HG03135 (cell line): Measurements from ENCODE around the gene DAPK1.

Source experiments
- ATAC-seq: cut with Tn5 transposase; IDR thresholded peaks from one replicate; pipeline ENCODE4 v1.9.1; 2021; ENCODE audit warnings: mild to moderate bottlenecking, moderate library complexity; ENCODE audit not compliant: unreplicated experiment

The DAPK1 gene

DNA sequence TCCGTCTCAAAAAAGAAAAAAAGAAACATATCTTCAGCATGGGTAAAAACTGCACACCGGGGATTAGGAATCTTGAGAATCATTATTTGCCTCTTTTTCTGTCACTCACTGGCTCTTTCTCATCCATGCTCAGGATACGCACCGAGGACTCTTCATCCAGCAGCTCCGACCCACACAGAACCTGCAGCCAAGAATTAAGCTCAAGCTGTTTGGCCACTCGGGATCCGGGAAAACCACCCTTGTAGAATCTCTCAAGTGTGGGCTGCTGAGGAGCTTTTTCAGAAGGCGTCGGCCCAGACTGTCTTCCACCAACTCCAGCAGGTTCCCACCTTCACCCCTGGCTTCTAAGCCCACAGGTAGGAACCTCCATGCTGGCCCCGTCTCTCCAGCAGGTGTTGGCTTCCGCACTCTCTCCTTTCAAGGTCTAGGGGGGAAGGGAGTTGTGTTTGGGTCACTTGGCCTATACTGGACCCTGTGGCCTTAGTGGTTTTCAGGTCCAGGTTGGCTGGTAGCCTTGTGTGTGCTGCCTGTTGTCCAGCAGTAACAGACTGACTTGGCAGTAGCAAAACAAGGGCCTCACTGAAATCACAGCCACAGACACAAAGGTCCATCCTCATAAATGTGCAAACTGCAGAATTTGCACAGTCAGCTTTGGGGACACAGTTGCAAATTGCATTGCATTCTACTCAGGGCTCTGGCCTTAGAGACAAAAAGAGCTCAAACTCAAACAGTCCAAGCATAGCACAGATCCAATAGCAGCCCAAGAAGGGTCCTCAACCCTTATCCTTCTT is 183.8 kb downstream of the DAPK1 start:
- ATAC-seq: no peak

- no peak for ATAC-seq
These were observed 184.4 kb downstream of the DAPK1 start for GRCh38 chr9:87682085-87682484.

GRCh38 chr9:87682618-87683017 is 185.0 kb downstream of the DAPK1 start:
- ATAC-seq: no peak

- ATAC-seq: no peak
These were observed 186.3 kb downstream of the DAPK1 start for GRCh38 chr9:87683751-87684626.

DNA sequence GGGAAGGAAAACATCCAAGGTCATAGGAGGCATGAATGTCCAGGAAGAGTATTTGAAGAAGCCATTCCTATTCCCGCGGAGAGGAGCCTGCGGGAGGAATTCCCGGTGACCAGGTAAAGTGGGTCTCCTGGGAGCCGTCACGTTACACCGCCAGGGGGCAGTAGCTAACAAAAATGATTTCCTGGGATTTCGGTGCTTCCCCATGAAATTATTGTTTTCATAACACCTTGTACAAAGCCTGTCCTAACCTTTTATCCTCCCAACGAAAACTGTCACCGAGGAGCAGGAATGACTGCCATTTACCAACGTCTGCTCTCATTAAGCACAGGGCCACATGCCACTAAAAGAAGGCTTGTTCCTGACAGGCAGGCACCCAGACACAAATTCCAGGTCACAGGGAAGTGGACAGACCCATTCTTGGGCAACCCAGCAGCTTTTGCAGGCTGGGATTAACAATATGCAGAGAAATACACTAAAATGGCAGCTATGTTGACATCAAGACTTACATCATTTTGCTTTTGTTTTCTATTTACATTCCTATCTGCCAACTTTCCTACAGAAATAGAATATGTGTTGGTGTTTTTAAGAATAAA is 187.1 kb downstream of the DAPK1 start:
- ATAC-seq: no peak

GRCh38 chr9:87685441-87685840 is 187.8 kb downstream of the DAPK1 start:
- ATAC-seq: no peak

- ATAC-seq: no peak
These were observed 188.3 kb downstream of the DAPK1 start for GRCh38 chr9:87685871-87686519.

- ATAC-seq: no peak
These were observed 188.9 kb downstream of the DAPK1 start for GRCh38 chr9:87686520-87687090.

DNA sequence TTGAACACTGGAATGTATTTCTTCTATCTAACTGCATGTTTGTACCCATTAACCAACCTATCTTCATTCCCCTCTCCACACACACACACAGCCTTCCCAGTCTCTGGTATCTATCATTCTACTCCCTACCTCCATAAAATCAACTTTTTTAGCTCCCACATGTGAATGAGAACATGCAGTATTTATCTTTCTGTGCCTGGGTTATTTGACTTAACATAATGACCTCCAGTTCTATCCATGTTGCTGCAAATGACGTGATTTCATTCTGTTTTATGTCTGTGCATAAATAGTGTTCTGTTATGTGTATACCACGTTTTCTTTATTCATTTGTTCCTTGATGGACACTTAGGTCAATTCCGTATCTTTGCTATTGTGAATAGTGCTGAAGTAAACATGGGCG is 189.5 kb downstream of the DAPK1 start:
- no peak for ATAC-seq

- no peak for ATAC-seq
These were observed 196.6 kb downstream of the DAPK1 start for GRCh38 chr9:87694236-87694755.

GRCh38 chr9:87695523-87695922 is 197.9 kb downstream of the DAPK1 start:
- no peak for ATAC-seq

GRCh38 chr9:87696641-87697040 is 199.0 kb downstream of the DAPK1 start:
- no peak for ATAC-seq

- ATAC-seq: no peak
These were observed 200.6 kb downstream of the DAPK1 start for GRCh38 chr9:87698069-87698809.

DNA sequence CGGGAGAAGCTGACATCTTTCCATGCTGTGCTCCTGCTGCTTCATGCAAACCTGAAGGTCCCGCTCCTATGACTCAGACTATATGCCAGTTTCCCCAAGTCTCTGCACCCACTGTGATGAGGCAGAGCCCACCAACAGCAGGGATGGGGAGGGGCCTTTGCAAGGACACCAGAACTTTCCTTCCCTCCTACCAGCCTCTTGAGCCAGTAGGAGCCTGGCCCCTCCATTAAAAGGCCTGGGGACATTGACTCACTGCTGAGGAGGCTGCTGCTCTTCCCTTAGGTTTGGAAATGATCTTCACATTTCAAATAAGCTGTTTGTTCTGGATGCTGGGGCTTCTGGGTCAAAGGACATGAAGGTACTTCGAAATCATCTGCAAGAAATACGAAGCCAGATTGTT is 202.2 kb downstream of the DAPK1 start:
- ATAC-seq: no peak

DNA sequence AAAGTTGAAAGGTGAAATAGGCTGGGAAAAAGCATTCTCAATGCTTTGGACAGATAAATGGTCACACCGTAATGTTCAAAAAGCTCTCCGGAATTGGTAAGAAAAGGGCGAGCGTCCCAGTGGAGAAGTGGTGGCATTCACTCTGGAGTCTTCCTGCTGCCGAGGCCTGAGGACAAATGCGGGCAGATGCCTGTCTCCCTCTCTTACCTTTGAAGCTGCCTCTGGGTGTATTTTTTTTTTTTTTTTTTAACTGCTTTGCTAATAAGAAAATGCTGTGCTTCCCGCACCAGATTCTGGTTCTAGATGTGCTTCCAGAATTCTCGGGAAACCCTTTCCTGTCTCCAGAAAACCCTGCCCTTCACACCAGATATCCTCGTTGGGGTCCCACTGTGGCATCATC is 203.8 kb downstream of the DAPK1 start:
- no peak for ATAC-seq

DNA sequence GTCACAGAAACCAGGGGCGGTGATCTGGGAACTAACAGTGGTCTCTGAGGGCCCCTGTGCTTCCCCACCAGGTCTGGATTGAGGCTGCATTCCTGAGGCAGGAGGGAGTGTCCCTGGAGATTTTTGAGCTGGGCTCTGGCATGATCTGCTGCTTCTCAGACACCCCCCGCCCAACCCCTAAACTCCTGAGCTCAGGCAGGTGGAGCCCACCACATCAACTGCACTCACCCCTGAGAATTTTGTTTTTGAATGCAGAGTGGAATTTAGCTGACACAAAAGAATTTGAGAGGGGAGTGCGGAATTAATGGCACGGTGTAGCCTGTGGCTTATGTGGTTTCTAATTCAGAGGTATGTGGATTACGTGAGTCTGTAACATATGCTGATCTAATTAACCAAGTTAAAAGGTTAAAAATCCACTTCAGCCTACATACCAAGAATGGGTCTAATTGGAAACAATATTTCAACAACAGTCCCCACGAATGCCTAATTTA is 204.3 kb downstream of the DAPK1 start:
- ATAC-seq: no peak

- no peak for ATAC-seq
These were observed 205.3 kb downstream of the DAPK1 start for GRCh38 chr9:87702921-87703320.

DNA sequence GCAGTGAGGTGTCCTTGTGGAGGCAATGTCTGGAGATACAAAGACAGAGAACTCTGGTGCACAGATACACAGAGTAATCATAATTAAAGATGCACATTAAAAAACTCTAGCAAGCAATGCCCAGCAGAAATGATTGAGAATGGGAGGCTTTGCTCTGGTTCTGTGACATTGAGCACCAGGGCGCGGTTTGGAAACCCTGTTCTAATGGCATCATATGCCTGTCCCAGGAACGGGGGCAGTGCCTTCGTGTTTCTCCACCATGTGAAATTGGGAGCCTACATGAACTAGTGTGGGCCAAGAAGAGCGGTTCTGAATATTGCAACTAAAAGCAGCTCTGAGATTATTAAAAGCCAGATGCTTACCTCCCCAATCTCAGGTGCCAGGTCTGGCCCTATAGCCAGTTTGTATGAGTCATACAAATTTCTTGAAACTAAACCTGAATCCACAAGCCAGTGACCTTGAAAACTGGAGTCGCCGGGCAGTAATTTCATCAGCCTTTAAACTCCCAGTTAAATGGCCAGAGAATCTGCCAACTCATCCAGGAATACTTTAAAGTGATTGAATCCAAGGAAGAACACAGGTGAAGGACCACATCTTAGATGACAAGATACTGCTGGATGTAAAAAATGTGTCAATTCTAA is 206.1 kb downstream of the DAPK1 start:
- no peak for ATAC-seq

GRCh38 chr9:87704342-87704741 is 206.7 kb downstream of the DAPK1 start:
- ATAC-seq: no peak
